Nephron (organoid): ENCODE results near the gene ANKUB1.

Experiments used
- H3K27ac Mint-ChIP-seq, 3 experiments: 2 replicates each; pipeline ENCODE4 v1.8.0; 2020; ENCODE audit warnings: mixed read lengths in 3 of 3, mild to moderate bottlenecking in 2 of 3, moderate library complexity in 1 of 3
- H3K27me3 Mint-ChIP-seq: 2 replicates; pipeline ENCODE4 v1.8.0; 2021; ENCODE audit warnings: low read depth, mild to moderate bottlenecking, moderate library complexity, mixed read lengths
- H3K36me3 Mint-ChIP-seq: 2 replicates; pipeline ENCODE4 v1.8.0; 2020; ENCODE audit warnings: low read depth, mixed read lengths
- H3K4me1 Mint-ChIP-seq: 2 replicates; pipeline ENCODE4 v1.8.0; 2020; ENCODE audit warnings: mixed read lengths
- H3K4me3 Mint-ChIP-seq, 3 experiments: 2 replicates each; pipeline ENCODE4 v1.8.0; 2020; ENCODE audit warnings: mild to moderate bottlenecking in 3 of 3, mixed read lengths in 3 of 3, moderate library complexity in 2 of 3
- H3K9me3 Mint-ChIP-seq: 2 replicates; pipeline ENCODE4 v1.8.0; 2020; ENCODE audit warnings: mixed read lengths
- CTCF ChIP-seq, 3 experiments: fragments of 200-600 bp; sonication (generic); IDR thresholded peaks; one replicate each; pipeline ENCODE4 v1.5.0; 2021; ENCODE audit warnings: antibody characterized with exemption in 3 of 3; ENCODE audit not compliant: unreplicated experiment in 3 of 3

The ANKUB1 gene

GRCh38 chr3:149819432-149819831, 27.1 kb upstream of the ANKUB1 start:
- no peaks in the 10 kb centered on the region for H3K27me3 Mint-ChIP-seq
- no peak overlapping the region for H3K4me3 Mint-ChIP-seq
- peaks cover 19% of the 10 kb centered on the region for H3K9me3 Mint-ChIP-seq
- H3K27ac Mint-ChIP-seq, result no peak overlapping the region
- H3K4me1 Mint-ChIP-seq, result peaks cover 22% of the 10 kb centered on the region
- peaks cover 27% of the 10 kb centered on the region for H3K36me3 Mint-ChIP-seq
- no peak for TF ChIP-seq CTCF (IDR thresholded peaks at IDR 0.05; ENCODE audit: unreplicated experiment in 3 of 3)

GRCh38 chr3:149816986-149817385, 24.6 kb upstream of the ANKUB1 start:
- Mint-ChIP-seq H3K4me1 (peaks cover 38% of the 10 kb centered on the region), H3K27ac (no peak overlapping the region)

GRCh38 chr3:149816311-149816710, 24.0 kb upstream of the ANKUB1 start:
- H3K4me1 Mint-ChIP-seq, result peaks cover 39% of the 10 kb centered on the region
- peak overlapping the region in 1 of 3 experiments; percentile 18 for H3K4me3 Mint-ChIP-seq
- peaks cover 8% of the 10 kb centered on the region for H3K36me3 Mint-ChIP-seq
- H3K27ac Mint-ChIP-seq, result no peak overlapping the region
- TF ChIP-seq CTCF (IDR thresholded peaks at IDR 0.05; ENCODE audit: unreplicated experiment in 3 of 3), result no peak
- peaks cover 4% of the 10 kb centered on the region for H3K9me3 Mint-ChIP-seq
- no peaks in the 10 kb centered on the region for H3K27me3 Mint-ChIP-seq

More at GRCh38 chr3:149816986-149817385, 24.6 kb upstream of the ANKUB1 start:
- no peak for TF ChIP-seq CTCF (IDR thresholded peaks at IDR 0.05; ENCODE audit: unreplicated experiment in 3 of 3)
- H3K9me3 Mint-ChIP-seq, result peaks cover 9% of the 10 kb centered on the region
- no peak overlapping the region for H3K4me3 Mint-ChIP-seq
- no peaks in the 10 kb centered on the region for H3K27me3 Mint-ChIP-seq
- H3K36me3 Mint-ChIP-seq, result peaks cover 15% of the 10 kb centered on the region

- Mint-ChIP-seq H3K27ac (no peak overlapping the region), H3K4me1 (peaks cover 39% of the 10 kb centered on the region), H3K27me3 (no peaks in the 10 kb centered on the region), H3K9me3 (peaks cover 2% of the 10 kb centered on the region), H3K36me3 (peaks cover 8% of the 10 kb centered on the region), H3K4me3 (peak overlapping the region; percentile 17 to 47 (median 18))
- no peak for TF ChIP-seq CTCF (IDR thresholded peaks at IDR 0.05; ENCODE audit: unreplicated experiment in 3 of 3)
These were observed 23.4 kb upstream of the ANKUB1 start for GRCh38 chr3:149815728-149816127.

- Mint-ChIP-seq H3K27me3 (no peaks in the 10 kb centered on the region), H3K4me1 (peaks cover 39% of the 10 kb centered on the region), H3K4me3 (peak overlapping the region; percentile 22 to 59 (median 38)), H3K27ac (no peak overlapping the region), H3K36me3 (peaks cover 6% of the 10 kb centered on the region), H3K9me3 (peaks cover 1% of the 10 kb centered on the region)
- TF ChIP-seq CTCF (IDR thresholded peaks at IDR 0.05; ENCODE audit: unreplicated experiment in 3 of 3), result no peak
These were observed 23.0 kb upstream of the ANKUB1 start for GRCh38 chr3:149815321-149815720.
